Measurements from ENCODE around the gene AP5Z1.

DNA sequence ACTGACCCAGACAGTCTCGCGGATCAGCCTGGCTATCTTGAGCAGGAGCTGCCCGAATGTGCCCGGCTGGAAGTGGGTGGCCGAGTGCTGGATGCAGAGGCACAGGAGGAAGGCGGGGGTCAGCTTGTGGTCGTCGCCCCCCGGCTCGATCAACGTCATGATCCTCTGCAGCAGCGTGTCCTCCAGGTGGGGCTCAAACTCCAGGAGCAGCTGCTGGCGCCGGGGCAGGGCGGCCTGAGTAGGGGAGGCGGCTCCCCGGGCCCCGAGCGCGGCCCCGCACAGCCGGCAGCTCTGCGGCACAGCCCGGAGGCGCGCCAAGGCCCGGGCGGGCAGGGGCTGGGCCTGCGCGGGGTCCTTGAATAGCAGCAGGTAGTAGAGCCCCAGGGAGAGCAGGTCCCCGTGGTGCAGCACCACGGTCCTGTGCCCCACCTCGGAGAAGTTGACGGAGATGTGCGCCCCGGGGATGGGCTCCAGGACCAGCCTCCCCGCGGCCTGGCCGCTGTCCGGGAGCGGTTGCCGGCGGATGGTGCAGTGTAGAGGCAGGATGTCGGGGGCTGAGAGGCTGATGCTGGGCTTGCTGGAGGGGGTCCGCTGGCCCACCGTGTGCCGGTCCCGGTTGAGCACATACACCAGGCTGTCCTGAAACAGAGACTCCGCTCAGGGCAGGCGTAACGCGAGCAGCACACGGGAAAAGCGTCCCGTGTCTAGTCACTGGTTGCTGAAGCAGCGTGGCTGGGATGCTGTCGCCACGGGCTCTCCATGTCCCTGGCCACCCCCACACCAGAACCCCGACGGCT lies 59.4 kb downstream of the AP5Z1 start:
- TF ChIP-seq, protein P1, sequence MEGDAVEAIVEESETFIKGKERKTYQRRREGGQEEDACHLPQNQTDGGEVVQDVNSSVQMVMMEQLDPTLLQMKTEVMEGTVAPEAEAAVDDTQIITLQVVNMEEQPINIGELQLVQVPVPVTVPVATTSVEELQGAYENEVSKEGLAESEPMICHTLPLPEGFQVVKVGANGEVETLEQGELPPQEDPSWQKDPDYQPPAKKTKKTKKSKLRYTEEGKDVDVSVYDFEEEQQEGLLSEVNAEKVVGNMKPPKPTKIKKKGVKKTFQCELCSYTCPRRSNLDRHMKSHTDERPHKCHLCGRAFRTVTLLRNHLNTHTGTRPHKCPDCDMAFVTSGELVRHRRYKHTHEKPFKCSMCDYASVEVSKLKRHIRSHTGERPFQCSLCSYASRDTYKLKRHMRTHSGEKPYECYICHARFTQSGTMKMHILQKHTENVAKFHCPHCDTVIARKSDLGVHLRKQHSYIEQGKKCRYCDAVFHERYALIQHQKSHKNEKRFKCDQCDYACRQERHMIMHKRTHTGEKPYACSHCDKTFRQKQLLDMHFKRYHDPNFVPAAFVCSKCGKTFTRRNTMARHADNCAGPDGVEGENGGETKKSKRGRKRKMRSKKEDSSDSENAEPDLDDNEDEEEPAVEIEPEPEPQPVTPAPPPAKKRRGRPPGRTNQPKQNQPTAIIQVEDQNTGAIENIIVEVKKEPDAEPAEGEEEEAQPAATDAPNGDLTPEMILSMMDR (conservative IDR thresholded peaks at IDR 0.05), result no peak
- TF ChIP-seq ZFX (IDR thresholded peaks at IDR 0.05), result no peak

Measured in C4-2B (cell line).